ENCODE measurements around the gene LDLRAD1.
"Not testable (repeated sequence)": the region's sequence is repeated elsewhere in the genome, so short reads cannot be mapped to it uniquely, and the experiment has no call there.

The LDLRAD1 gene

GRCh38 chr1:54045496-54045895 is 27.5 kb upstream of the LDLRAD1 start:
- TF ChIP-seq POLR2A (IDR thresholded peaks at IDR 0.05; ENCODE audit: low read depth, low read length) (no peak), TAF1 (IDR thresholded peaks at IDR 0.05; ENCODE audit: borderline replicate concordance, low read depth, low read length) (no peak), POLR2AphosphoS5 (IDR thresholded peaks at IDR 0.05; ENCODE audit: low read depth, low read length) (no peak)
- DNase-seq (ENCODE audit: insufficient read length), result no peak
- FAIRE-seq, result peak; percentile 24

GRCh38 chr1:54041806-54042205 is 23.8 kb upstream of the LDLRAD1 start:
- FAIRE-seq (no peak), DNase-seq (ENCODE audit: insufficient read length) (no peak)
- TF ChIP-seq TAF1 (IDR thresholded peaks at IDR 0.05; ENCODE audit: borderline replicate concordance, low read depth, low read length) (no peak), POLR2A (IDR thresholded peaks at IDR 0.05; ENCODE audit: low read depth, low read length) (no peak), POLR2AphosphoS5 (IDR thresholded peaks at IDR 0.05; ENCODE audit: low read depth, low read length) (no peak)

GRCh38 chr1:54037476-54037875 is 19.5 kb upstream of the LDLRAD1 start:
- FAIRE-seq, result no peak

GRCh38 chr1:54028306-54029251 is 10.6 kb upstream of the LDLRAD1 start:
- TF ChIP-seq POLR2A (IDR thresholded peaks at IDR 0.05; ENCODE audit: low read depth, low read length) (no peak), POLR2AphosphoS5 (IDR thresholded peaks at IDR 0.05; ENCODE audit: low read depth, low read length) (no peak), TAF1 (IDR thresholded peaks at IDR 0.05; ENCODE audit: borderline replicate concordance, low read depth, low read length) (no peak)
- DNase-seq (ENCODE audit: insufficient read length) (no peak), FAIRE-seq (no peak)

More at GRCh38 chr1:54037476-54037875, 19.5 kb upstream of the LDLRAD1 start:
- no peak for TF ChIP-seq TAF1 (IDR thresholded peaks at IDR 0.05; ENCODE audit: borderline replicate concordance, low read depth, low read length)
- TF ChIP-seq POLR2A (IDR thresholded peaks at IDR 0.05; ENCODE audit: low read depth, low read length), result no peak
- no peak for TF ChIP-seq POLR2AphosphoS5 (IDR thresholded peaks at IDR 0.05; ENCODE audit: low read depth, low read length)
- no peak for DNase-seq (ENCODE audit: insufficient read length)

GRCh38 chr1:54027848-54028247 is 9.9 kb upstream of the LDLRAD1 start:
- DNase-seq (ENCODE audit: insufficient read length), result no peak
- no peak for FAIRE-seq
- TF ChIP-seq POLR2A (IDR thresholded peaks at IDR 0.05; ENCODE audit: low read depth, low read length) (no peak), TAF1 (IDR thresholded peaks at IDR 0.05; ENCODE audit: borderline replicate concordance, low read depth, low read length) (no peak), POLR2AphosphoS5 (IDR thresholded peaks at IDR 0.05; ENCODE audit: low read depth, low read length) (no peak)

GRCh38 chr1:54024811-54025210 is 6.8 kb upstream of the LDLRAD1 start:
- FAIRE-seq; DNase-seq (ENCODE audit: insufficient read length): not testable (repeated sequence)

- TF ChIP-seq POLR2A (IDR thresholded peaks at IDR 0.05; ENCODE audit: low read depth, low read length), result no peak
- no peak for TF ChIP-seq TAF1 (IDR thresholded peaks at IDR 0.05; ENCODE audit: borderline replicate concordance, low read depth, low read length)
- no peak for TF ChIP-seq POLR2AphosphoS5 (IDR thresholded peaks at IDR 0.05; ENCODE audit: low read depth, low read length)
- DNase-seq (ENCODE audit: insufficient read length) (no peak), FAIRE-seq (no peak)
Observed at GRCh38 chr1:54024358-54024757, 6.4 kb upstream of the LDLRAD1 start.

GRCh38 chr1:54019562-54020176 is 1.7 kb upstream of the LDLRAD1 start:
- not testable (repeated sequence) for DNase-seq (ENCODE audit: insufficient read length); FAIRE-seq

- TF ChIP-seq TAF1 (IDR thresholded peaks at IDR 0.05; ENCODE audit: borderline replicate concordance, low read depth, low read length), result no peak
- no peak for TF ChIP-seq POLR2A (IDR thresholded peaks at IDR 0.05; ENCODE audit: low read depth, low read length)
- TF ChIP-seq POLR2AphosphoS5 (IDR thresholded peaks at IDR 0.05; ENCODE audit: low read depth, low read length), result no peak
- no peak for FAIRE-seq
Observed at GRCh38 chr1:54018635-54019034, 649 bp upstream of the LDLRAD1 start.

GRCh38 chr1:54016343-54017282 is 1.4 kb downstream of the LDLRAD1 start:
- no peak for FAIRE-seq
- TF ChIP-seq POLR2A (IDR thresholded peaks at IDR 0.05; ENCODE audit: low read depth, low read length) (no peak), TAF1 (IDR thresholded peaks at IDR 0.05; ENCODE audit: borderline replicate concordance, low read depth, low read length) (no peak), POLR2AphosphoS5 (IDR thresholded peaks at IDR 0.05; ENCODE audit: low read depth, low read length) (no peak)
- DNase-seq (ENCODE audit: insufficient read length), result no peak

More at GRCh38 chr1:54018635-54019034, 649 bp upstream of the LDLRAD1 start:
- DNase-seq (ENCODE audit: insufficient read length), result no peak

GRCh38 chr1:54014009-54014629 is 3.9 kb downstream of the LDLRAD1 start:
- DNase-seq (ENCODE audit: insufficient read length) (no peak), FAIRE-seq (no peak)
- no peak for TF ChIP-seq POLR2A (IDR thresholded peaks at IDR 0.05; ENCODE audit: low read depth, low read length)
- no peak for TF ChIP-seq POLR2AphosphoS5 (IDR thresholded peaks at IDR 0.05; ENCODE audit: low read depth, low read length)
- no peak for TF ChIP-seq TAF1 (IDR thresholded peaks at IDR 0.05; ENCODE audit: borderline replicate concordance, low read depth, low read length)
